Progenitor cell of endocrine pancreas (in vitro differentiated cells): ENCODE results near the gene WBP1. TPM values are rescaled to one million over a fixed set of nuclear protein-coding genes. Genes with fewer than 3 reads are reported as not detected.

Experiments
- DNase-seq: peaks from one replicate; pipeline ENCODE4 v3.0.0; 2021; ENCODE audit warnings: low spot score; ENCODE audit not compliant: unreplicated experiment
- H3K27ac Mint-ChIP-seq: 2 replicates; pipeline ENCODE4 v1.8.0; 2021; ENCODE audit warnings: mild to moderate bottlenecking, moderate library complexity, mixed read lengths
- H3K27me3 Mint-ChIP-seq: 2 replicates; pipeline ENCODE4 v1.8.0; 2021; ENCODE audit warnings: mixed read lengths
- H3K36me3 Mint-ChIP-seq: 2 replicates; pipeline ENCODE4 v1.8.0; 2022; ENCODE audit warnings: mixed read lengths; ENCODE audit not compliant: insufficient read depth
- H3K4me1 Mint-ChIP-seq: 2 replicates; pipeline ENCODE4 v1.8.0; 2021; ENCODE audit warnings: low read depth, mixed read lengths
- H3K4me3 Mint-ChIP-seq: 2 replicates; pipeline ENCODE4 v1.8.0; 2021; ENCODE audit warnings: low read depth, mild to moderate bottlenecking, moderate library complexity, mixed read lengths
- H3K9me3 Mint-ChIP-seq: 2 replicates; pipeline ENCODE4 v1.8.0; 2021; ENCODE audit warnings: low read depth, mixed read lengths
- CTCF ChIP-seq: fragments of 200-600 bp; sonication (generic); IDR thresholded peaks from one replicate; pipeline ENCODE4 v1.5.0; 2021; ENCODE audit warnings: antibody characterized with exemption, mild to moderate bottlenecking; ENCODE audit not compliant: unreplicated experiment
- total RNA-seq: library from RNA; stranded (reverse); gene quantifications from 2 replicates; pipeline ENCODE4 v1.2.1, GENCODE V29; 2021

WBP1 gene
- total RNA-seq, 1 donor from 2014 or later = 140 TPM

GRCh38 chr2:74496997-74497776, 38.9 kb downstream of the WBP1 start:
- H3K27ac Mint-ChIP-seq = peak overlapping the region; percentile 79

GRCh38 chr2:74497777-74498499, 39.7 kb downstream of the WBP1 start:
- H3K27me3 Mint-ChIP-seq = peaks cover 29% of the 10 kb centered on the region
- peaks cover 26% of the 10 kb centered on the region for H3K4me1 Mint-ChIP-seq
- no peak for DNase-seq
- H3K4me3 Mint-ChIP-seq = peak overlapping the region; percentile 89
- H3K36me3 Mint-ChIP-seq = peaks cover 10% of the 10 kb centered on the region
- peak overlapping the region; percentile 93 for H3K27ac Mint-ChIP-seq
- no peaks in the 10 kb centered on the region for H3K9me3 Mint-ChIP-seq
- TF ChIP-seq CTCF = no peak

More at GRCh38 chr2:74496997-74497776, 38.9 kb downstream of the WBP1 start:
- peaks cover 29% of the 10 kb centered on the region for H3K27me3 Mint-ChIP-seq
- TF ChIP-seq CTCF = no peak
- H3K36me3 Mint-ChIP-seq = peaks cover 12% of the 10 kb centered on the region
- H3K9me3 Mint-ChIP-seq = no peaks in the 10 kb centered on the region
- peak overlapping the region; percentile 89 for H3K4me3 Mint-ChIP-seq
- peaks cover 21% of the 10 kb centered on the region for H3K4me1 Mint-ChIP-seq
- no peak for DNase-seq

GRCh38 chr2:74498500-74499266, 40.4 kb downstream of the WBP1 start:
- Mint-ChIP-seq H3K27me3 (peaks cover 29% of the 10 kb centered on the region), H3K4me3 (peak overlapping the region; percentile 89), H3K36me3 (peaks cover 9% of the 10 kb centered on the region), H3K4me1 (peaks cover 29% of the 10 kb centered on the region), H3K9me3 (no peaks in the 10 kb centered on the region), H3K27ac (peak overlapping the region; percentile 93)
- DNase-seq = no peak
- TF ChIP-seq CTCF = no peak

- Mint-ChIP-seq H3K4me1 (peaks cover 31% of the 10 kb centered on the region), H3K27ac (peak within 1 kb of the TSS; percentile 93), H3K4me3 (peak within 1 kb of the TSS; percentile 89), H3K36me3 (peaks cover 6% of the 10 kb centered on the region), H3K9me3 (no peaks in the 10 kb centered on the region), H3K27me3 (peaks cover 29% of the 10 kb centered on the region)
- no peak for DNase-seq
- TF ChIP-seq CTCF = no peak
These were observed 41.2 kb downstream of the WBP1 start, which contains the start of gene LBX2 for GRCh38 chr2:74499267-74499939. TSS of gene LBX2 (minus strand) at chr2:74499603. CDS start at chr2:74499537, 66 bp downstream.
